GM19025 (cell line): ENCODE results near the gene CCS.
"Not testable (repeated sequence)": the region's sequence is repeated elsewhere in the genome, so short reads cannot be mapped to it uniquely, and the experiment has no call there.

Experiments used
- ATAC-seq: cut with Tn5 transposase; IDR thresholded peaks from one replicate; pipeline ENCODE4 v1.9.1; 2021; ENCODE audit warnings: mild to moderate bottlenecking, low read depth, moderate library complexity; ENCODE audit not compliant: unreplicated experiment

Gene CCS, protein sequence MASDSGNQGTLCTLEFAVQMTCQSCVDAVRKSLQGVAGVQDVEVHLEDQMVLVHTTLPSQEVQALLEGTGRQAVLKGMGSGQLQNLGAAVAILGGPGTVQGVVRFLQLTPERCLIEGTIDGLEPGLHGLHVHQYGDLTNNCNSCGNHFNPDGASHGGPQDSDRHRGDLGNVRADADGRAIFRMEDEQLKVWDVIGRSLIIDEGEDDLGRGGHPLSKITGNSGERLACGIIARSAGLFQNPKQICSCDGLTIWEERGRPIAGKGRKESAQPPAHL

DNA sequence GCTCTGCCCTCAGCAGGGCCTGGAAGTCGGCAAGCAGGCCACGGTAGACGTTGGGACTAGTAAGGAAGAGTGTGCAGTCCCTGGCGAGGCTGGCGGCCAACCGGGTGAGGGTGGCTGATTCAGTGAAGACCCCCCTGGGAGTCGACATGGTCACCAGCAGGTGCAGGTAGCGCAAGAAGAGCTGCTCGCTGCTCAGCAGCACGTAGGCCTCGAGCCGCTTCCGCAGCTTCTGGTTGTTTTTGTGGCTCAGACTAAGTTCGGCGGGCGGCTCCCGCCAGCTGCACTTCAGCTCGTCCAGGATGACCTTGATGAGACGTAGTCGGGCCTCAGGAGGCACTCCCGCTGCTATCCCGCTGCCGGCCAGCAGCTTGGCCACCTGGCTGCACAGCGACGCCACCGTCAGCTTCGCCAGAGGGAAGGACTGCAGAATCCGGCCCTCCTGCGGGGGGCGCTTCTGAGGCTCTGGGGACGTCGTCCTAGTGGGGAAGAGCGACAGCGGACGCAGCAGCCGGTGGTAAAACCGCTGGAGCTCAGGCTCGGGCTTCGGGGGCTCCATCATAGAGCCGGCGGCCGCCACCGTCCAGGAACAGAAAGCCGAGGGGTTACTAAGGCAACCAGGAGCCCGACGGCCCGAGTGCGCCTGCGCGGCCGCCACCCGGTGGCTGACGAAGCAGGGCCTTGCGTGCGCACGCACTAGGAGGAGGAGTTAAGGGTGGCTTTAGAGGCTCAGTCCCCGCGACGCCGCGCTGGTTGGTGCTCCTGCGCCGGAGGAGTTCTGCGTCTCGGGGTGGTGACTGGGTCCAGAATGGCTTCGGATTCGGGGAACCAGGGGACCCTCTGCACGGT lies at the start of gene CCS, which contains the start of gene CCDC87:
Gene CCS (plus strand): TSS at position 729 of the 846 bp plus-strand sequence. CDS start 77 bp downstream, at position 806.
Gene CCDC87 (minus strand): TSS at position 607 of the 846 bp plus-strand sequence. CDS start 48 bp downstream, at position 559.
- peak; percentile 94 for ATAC-seq

DNA sequence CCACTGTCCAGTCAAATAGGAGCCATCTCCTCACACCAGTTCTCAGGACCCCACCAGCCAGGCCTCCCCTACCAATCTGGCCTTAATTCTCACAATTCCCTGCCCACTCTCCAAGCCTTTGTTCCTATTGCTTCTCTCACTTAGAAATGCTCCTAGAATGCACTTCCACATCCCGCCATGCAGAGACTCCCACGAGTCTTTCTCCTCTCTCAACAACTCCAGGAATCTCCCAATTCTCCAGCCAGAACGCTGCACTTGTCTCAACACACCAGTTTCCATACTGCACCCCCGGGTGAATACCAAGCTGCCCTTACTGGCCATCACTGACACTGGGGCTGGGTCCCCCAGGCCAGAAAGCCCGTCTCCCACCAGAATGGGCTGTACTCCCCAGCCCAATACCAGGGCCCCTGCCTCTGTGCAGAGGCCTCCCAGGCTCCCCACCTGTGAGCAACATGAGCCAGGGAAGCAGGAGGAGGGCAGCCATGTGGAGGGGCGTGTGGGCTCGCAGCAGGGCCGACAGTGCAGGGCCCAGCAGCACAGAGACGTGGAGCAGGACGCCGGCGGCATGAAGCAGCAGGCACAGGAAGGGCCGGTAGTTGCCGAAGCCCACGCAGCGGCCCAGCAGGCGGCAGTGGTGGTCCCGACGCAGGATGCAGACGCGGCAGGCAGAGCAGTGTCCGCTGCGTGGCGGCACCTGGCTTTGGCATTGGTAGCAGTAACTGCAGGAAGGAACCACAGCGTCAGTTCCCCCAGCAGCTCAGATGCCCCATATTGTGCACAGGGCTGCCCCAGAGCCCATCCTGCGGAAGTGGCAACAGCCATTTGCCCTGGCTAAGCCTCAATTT lies 49.5 kb upstream of the CCS start:
- no peak for ATAC-seq

DNA sequence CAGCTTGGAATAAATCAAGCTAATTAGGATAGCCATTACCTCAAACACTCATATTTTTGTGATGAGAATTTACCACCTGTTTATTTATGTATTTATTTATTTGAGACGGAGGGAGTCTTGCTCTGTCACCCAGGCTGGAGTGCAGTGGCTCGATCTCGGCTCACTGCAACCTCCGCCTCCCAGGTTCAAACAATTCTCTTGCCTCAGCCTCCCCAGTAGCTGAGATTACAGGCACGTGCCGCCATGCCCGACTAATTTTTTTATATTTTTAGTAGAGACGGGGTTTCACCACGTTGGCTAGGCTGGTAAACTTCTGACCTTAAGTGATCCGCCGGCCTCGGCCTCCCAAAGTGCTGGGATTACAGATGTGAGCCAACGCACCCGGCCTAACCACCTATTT lies 48.0 kb upstream of the CCS start:
- ATAC-seq: not testable (repeated sequence)

DNA sequence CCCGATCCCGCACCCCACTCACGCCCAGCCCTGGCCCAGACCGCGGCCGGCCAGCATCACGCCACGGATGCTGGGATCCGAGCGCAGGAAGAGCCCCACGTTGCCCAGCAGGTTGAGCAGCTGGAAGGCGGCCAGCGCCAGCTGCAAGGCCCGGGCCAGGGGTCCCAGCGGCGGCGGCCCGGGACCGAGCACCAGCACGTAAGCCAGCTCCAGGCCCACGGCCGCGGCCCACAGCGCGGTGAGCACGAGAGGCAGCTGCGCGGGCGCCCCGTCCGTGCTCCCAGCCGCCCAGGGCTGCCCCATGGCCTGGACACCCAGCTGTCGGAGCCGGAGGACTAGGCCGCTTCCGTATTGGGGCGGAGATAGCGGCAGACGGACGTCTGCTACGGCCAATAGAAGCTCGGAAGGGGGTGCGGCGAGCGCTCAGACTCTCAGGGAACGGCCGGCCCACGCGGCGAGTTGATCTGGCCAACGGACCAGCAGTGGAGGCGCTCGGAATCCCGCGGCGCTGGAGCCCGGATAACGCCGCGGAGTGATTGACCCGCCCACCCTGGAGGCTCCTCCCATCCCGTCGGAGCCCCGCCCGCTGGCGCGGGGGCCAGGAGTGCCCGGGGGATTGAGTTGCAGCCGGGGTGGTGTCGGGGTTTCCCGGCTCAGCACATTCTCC lies 47.2 kb upstream of the CCS start, which contains the start of gene ZDHHC24:
Gene ZDHHC24 (minus strand): TSS at position 348 of the 667 bp plus-strand sequence. CDS start 45 bp downstream, at position 303.
- ATAC-seq: peak; percentile 89

DNA sequence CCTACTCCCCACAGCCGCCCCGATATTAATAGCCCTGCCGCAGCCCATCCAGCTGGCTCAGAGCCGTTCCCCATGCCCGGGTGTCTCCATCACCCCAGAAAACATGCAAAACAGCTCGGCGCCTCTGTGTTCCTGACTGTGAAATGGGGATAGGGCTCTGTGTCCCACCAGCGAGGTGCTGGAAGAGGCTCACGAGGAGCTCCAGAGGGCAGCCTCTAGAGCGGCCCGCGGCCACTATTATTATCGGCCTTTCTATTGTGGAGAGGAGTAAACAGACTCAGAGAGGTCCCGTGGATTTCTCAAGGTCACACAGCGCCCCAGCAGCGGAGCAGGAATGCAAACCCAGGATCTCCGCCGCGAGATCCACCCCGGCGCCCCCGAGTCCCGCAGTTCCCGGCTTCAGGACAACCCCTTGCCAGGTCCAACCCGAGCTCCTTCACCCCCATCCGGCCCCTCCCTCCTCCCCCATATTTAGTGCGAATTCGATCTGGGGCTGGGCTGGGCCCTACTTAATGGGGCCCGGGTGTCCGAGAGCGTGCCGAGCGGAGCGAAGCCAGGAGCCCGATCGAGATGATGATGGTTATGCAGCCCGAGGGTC lies 46.5 kb upstream of the CCS start, which contains the start of gene ACTN3:
Gene ACTN3 (plus strand): TSS at position 536 of the 598 bp plus-strand sequence. CDS start 35 bp downstream, at position 571.
- ATAC-seq: no peak

DNA sequence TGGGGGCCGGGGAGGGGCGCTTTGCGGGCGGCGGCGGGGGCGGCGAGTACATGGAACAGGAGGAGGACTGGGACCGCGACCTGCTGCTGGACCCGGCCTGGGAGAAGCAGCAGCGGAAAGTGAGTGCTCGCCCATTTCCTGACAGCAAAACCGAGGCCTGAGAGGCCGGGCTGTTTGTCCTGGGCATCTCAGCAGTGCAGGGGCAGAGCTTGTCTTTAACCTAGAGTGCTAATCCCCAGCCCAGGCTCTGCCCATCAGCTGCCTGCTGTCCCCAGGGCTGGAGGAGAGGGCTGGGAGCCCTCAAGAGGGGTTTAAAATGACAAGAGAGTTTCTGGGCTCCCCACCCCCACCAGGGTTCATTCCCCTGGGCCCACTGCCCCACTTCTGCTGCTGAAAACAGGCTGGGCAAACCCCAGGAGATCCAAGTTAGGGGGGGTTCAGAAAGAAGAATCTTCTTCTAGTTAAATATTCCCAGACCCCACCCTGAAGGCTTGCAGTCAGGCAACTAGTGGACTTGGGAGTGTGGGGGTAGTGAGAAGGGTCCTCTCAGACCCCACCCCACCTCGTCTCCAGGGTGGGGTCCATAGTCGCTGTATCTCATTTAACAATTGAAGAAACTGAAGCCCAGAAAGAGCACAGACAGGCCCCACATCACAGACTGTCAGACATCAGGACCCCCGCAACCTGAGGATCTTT lies 45.9 kb upstream of the CCS start:
- ATAC-seq: no peak

DNA sequence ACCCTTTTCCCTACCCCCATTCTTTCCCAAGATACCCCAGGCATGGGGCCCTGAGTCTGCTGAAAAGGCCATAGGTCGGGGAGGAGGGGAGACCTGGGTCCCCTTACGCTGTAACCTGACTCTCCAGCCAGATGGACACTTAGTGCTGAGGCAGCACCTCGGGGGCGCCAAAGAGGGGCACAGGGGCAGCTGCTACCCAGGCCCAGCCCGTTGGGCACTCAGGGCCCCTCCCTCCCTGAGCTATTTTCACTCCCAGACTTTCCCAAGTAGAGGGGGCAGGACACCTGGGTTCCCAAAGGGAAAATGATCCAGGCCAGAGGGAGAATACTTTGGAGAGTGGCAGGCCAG lies 45.3 kb upstream of the CCS start:
- no peak for ATAC-seq

DNA sequence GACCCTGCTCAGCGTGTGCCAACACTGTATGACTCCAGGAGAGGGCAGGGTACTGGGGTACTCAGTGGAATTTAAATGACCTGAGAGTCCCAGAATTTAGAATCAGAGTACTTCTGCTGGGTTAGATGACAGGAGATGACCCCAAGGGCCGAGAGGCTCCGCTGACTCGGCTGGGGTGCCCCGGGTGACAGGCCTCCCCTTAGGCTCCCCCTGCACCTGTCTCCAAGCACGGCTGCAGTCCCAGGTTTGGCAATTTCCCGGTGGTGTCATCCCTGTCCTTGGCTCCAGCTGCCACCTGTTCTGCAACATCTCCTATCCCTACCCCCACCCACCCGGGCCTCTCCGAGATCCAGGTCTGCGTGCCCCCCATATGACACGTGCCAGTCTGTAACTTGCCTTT lies 44.9 kb upstream of the CCS start:
- ATAC-seq: no peak

DNA sequence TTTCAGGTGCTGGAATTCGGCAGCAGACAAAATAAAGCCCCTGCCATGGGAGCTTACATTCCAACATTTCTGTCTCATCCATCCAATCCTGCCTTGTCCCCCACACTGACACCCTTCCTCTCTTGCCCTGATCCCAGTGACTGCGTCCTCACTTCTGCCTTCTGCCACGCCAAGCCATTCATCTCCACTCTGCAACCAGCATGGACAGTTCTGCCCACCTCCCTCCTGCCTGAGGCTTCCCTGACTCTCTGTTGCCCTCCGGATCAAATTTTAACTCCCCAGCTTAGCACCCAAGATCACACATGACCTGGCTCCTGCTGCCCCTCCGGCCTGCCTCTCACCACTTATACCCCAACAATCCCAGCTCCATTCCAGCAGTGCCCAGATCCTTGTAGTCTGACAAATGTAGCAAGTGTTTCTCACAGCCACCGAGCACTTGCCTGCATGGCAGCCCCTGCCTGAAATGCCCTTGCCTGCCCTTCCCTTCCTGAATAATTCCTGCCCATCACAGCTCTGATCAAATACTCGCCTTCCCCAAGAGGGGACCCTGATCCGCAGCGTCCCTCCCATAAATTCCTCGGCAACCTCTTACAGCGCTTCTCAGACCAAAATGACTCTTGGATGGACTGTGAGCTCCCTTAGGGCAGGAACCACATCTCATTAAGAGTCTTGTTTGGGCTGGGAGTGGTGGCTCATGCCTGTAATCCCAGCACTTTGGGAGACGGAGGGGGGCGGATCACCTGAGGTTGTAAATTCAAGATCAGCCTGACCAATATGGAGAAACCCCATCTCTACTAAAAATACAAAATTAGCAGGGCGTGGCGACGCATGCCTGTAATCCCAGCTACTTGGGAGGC lies 44.0 kb upstream of the CCS start:
- no peak for ATAC-seq

DNA sequence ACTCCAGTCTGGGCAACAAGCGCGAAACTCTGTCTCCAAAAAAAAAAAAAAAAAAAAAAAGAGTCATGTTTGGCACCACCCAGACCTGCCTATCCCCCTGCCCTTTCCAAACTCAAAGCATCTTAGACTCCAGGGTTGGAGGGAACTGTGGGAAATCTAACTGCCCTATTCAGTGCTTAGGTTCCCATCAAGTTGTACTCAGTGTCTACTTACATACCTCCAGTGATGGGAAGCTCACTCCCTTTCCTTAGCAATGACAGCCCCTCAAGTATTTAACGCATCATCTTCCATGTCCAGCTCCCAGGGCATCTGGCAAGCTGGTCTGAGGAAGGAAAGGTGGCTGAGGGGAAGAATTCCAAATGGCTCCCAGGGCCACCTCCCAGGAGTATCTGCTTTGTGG lies 43.3 kb upstream of the CCS start:
- no peak for ATAC-seq

DNA sequence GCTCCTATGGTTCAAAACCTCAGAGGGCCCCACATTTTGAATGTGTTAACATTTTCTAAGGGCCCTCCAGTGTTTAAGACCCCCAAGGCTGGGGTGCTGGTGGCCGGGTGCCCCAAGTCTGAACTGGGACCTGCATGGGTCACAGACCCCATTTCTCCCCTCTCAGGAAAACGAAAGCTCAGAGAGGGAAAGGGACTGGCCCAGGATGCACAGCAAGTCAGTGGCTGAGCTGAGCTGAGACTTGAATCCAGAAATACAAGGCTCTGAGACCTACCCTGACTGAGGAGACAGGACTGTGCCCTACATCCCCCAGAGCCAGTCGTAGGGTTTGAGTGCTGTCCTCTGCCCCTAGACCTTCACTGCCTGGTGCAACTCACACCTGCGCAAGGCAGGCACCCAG lies 42.1 kb upstream of the CCS start:
- ATAC-seq: no peak

DNA sequence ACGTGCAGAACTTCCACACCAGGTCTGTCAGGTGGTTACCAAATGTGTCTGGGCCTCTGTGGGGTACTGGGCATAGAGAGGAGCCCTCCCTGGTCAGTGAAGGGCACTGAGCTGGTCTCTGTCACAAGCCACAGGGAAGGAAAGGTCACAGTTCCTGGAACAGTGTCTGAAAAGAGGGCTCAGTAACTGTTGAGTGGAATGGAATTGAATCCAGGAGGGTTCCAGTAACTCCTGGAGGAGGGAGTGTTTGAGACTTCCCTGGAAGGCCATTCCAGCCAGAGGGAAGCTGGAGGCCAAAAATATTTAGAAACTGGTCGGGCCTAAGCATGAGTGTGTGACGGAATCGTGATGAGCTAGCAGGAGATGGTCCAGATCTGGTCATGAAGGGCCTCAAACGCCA lies 38.4 kb upstream of the CCS start:
- no peak for ATAC-seq

DNA sequence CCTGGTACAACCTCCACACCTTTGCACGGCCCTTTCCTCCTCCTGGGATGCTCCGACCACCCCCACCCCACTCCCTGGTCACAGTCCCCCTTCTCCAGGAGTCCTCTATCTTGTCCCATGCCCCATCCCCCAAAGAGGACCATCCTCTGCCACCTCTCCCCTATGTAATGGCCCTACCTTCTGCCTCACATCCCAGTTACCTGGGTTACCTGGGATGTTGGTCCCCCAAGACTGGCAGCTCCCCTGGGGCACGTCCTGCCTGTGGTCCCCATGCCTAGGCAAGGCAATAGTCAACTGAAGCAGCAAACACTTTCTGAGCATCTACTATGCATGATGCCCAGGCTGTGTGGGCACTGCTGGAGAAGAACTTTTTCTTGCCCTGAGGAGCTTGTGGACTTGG lies 37.6 kb upstream of the CCS start:
- no peak for ATAC-seq

DNA sequence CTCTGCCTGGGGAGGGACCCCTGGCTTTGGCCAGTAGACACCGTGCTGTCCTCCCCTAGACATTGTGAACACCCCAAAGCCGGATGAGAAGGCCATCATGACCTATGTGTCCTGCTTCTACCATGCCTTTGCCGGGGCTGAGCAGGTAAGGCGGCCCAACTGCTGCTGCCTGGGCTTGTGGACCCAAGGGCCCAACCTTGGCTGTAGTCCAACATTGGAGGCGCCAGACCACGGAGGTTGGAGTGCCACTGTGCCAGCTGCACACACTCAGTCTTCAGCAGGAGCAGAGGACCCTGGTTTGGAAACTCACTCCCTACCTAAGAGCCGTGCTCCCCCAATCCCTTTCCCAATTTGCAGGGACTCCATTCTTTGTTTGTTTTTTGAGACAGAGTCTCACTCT lies 36.9 kb upstream of the CCS start:
- ATAC-seq: no peak

DNA sequence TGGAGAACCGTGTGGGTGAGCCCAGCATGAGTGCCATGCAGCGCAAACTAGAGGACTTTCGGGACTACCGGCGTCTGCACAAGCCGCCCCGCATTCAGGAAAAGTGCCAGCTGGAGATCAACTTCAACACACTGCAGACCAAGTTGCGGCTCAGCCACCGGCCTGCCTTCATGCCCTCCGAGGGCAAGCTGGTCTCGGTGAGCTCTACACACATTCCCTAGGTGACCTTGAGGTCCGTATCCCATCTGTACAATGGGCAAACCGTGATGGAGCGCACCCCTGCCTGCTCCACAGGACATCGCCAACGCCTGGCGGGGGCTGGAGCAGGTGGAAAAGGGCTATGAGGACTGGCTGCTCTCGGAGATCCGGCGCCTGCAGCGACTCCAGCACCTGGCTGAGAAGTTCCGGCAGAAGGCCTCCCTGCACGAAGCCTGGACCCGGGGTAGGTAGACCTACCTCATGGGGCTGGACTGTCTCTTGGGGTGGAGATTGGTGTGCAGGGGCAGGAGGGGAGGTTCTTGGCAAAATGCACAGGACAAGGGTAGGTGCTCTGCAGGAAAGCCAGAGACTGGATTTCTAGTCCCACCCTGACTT lies 35.2 kb upstream of the CCS start:
- ATAC-seq: no peak

DNA sequence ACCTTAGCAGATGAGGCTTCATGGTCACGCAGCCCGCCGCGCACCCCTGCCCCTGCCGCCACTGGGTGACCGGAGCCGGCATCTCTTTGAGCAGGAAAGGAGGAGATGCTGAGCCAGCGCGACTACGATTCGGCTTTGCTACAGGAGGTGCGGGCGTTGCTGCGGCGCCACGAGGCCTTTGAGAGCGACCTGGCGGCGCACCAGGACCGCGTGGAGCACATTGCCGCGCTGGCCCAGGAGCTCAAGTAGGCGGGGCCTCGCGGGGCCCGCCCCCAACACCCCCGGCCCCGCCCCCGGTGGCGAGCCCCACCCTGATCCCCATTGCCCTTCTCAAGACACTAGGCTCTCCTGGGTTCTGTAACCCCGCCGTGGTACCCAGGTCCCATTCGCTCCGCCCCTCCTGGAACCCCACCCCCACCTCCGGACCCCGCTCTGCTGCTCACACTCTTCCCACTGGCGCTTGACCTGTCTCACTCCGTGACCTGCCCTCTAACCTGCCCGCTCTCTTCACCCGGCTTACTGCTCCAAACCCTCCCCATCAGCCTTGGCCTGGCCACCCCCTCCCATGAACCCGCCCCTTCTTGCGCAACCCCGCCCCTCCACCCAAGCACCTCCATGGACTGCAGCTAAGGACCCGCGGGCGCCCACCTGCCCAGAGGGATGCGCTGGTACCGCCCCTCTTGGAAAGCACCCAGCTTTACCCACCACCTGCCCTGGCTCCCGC lies 33.7 kb upstream of the CCS start:
- no peak for ATAC-seq
